GM18505 (cell line): Measurements from ENCODE around the gene CSPG4.
"Not testable (repeated sequence)": the region's sequence is repeated elsewhere in the genome, so short reads cannot be mapped to it uniquely, and the experiment has no call there.

ENCODE experiments used
- ATAC-seq: cut with Tn5 transposase; IDR thresholded peaks from one replicate; pipeline ENCODE4 v1.9.1; 2021; ENCODE audit not compliant: unreplicated experiment
- POLR2A ChIP-seq: IDR thresholded peaks from 4 replicates; pipeline ENCODE4 v1.6.1; 2011; ENCODE audit warnings: borderline replicate concordance; ENCODE audit not compliant: insufficient read depth, insufficient read length; ENCODE audit errors: extremely low read depth

The CSPG4 gene

DNA sequence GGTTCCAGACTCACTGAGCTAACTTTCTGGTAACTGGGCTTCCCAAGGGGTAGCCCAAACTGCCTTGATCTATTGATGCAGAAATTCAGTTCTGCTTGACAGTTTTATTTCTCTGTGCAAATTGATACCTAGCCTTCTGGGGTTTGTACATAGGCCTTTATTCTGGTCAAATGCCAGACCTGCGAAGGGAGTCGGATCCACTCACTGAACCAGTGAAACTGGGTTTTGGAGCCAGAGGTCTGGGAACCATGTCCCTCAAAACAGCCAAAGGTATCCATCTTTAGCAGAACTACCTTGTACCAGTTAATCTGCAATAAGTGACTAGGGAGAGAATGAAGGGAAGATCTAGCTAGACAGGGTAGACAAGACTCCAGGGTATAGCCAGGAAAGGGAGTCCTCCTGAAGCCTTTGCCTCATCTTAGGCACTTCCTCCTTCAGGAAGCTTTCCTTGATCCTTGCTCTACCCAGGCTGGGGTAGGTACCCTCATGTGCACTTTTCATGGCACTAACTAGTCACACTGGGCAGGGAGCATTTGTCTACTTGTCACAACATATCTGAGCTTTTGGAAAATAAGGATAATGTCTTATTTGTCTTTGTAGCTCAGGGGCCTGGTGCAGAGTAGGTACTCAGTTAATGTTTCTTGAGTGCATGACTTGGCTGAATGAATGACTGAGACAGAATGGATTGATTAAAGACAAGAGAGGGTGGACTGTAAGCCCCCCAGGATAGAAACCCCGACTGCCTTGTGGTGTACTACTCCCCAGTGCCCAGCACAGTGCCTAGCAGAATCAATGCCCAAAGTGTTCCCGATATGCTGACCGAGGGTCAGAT, 66.3 kb downstream of the CSPG4 start:
- TF ChIP-seq POLR2A, result no peak

DNA sequence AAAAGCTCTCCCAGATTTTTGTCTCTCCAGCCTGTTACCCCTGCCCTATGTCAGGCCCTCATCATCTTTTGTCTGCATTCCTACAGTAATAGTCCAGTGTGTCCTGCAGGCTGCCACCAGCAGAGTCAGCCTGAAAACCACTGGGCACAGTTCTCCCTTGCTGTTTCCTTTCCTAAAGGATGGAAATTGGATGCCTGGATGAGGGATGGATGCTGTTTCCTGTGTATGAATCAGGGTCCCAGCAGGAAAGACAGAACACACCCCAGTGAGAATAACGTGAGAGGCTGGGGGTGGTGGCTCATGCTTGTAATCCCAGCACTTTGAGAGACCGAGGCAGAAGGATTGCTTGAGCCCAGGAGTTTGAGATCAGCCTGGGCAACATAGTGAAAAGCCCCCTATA, 68.3 kb downstream of the CSPG4 start:
- ATAC-seq, result no peak
- TF ChIP-seq POLR2A, result no peak

More for the DNA sequence above, 66.3 kb downstream of the CSPG4 start:
- no peak for ATAC-seq

GRCh38 chr15:75641603-75642002, 71.0 kb downstream of the CSPG4 start:
- no peak for ATAC-seq
- TF ChIP-seq POLR2A, result no peak

GRCh38 chr15:75641179-75641503, 71.5 kb downstream of the CSPG4 start:
- TF ChIP-seq POLR2A, result no peak
- ATAC-seq, result no peak

DNA sequence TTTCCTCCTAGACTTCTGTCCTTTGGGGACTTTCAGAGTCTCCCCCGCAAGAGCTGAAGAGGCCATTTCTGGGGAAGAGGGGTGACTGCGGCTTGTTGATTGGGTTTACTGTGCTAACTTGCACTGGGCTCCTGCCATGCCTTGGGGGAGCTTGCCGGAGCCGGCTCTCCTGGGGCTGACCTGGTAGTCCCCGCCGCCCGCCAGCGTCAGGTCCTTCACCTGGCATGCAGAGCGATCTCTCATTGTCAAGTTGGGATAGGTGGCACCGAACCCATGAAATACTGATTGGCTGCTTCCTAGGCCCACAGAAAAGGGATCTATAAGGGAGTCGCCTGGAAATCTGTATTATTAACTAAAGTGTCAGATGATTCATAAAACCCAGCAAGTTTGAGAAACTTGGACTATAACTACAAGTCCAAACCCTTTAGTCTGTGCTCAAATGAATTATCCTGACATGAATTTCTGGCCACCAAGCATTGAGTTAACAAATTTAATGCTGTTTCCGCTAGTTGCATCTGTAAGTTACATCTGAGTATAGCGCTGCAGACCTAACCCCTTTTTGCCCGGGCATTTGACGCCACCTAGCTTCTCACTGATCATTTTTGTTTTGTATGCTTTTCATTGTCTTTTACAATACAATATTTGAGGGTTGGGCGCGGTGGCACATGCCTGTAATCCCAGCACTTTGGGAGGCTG, 72.0 kb downstream of the CSPG4 start:
- no peak for TF ChIP-seq POLR2A
- ATAC-seq, result peak; percentile 24

DNA sequence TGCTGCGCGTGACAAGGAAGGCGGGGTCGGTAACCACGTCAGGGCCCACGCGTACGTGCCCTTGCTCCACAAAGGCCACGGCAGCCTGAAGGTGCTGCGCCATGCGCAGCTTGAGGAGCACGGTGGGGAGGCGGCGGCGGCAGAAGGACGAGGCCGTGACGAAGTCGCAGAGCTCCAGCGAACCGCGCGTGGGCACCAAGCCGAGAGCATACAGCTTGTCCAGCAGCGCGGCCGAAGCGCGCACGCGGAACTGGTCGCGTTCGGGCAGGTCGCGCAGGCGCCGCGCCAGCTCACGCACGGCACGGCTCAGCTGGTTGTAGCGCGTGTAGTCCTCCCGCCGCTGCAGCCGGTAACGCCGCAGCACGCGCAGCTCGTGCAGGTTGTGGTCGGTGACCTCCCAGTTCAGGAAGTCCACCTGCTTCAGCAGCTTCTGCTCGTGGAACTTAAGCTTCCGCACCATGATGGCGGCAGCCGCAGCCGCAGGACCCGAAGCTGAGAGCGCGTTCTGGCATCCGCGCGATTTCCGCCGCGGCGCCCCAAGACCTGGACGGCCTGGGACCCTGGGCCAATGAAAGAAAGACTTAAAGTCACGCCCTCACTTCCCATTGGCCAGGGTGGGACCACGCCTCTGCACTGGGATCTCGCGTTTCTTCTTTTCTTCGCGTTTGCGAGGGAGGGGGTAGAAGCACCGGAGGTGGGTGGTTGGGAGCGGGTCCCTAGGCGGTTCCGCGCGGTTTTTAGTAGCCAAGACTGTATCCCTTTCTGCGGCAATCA, 72.8 kb downstream of the CSPG4 start, which contains the start of gene IMP3:
Gene IMP3, minus strand, starts transcription at position 516 of the 774 bp plus-strand sequence. Its CDS starts 56 bp downstream, at position 460.
- peak; percentile 91 for ATAC-seq
- TF ChIP-seq POLR2A, result peak; percentile 99

DNA sequence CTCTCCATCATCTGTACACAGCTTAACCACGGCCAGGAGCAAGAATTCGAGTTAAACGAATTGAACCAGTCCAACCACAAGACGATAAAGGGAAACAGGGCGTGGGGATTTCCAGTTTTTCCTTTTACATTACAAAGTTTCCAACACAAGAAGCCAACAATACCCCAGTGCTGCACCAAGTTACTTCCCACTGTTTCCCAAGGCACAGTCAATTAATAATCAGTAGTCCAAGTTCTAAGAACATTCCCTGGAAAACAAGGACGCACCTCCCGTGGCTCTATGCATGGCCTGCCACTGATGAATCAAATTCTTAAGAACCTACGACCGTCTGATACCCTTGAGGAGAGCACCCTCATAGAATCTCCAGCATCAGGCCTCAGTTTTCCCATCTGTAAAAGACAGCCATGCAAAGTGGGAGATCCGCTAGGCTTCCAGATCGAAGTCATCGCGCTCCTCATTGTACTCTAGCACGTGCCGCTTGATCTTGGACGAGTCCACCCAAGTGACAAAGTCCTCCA, 73.4 kb downstream of the CSPG4 start:
- ATAC-seq, result no peak
- TF ChIP-seq POLR2A, result no peak

DNA sequence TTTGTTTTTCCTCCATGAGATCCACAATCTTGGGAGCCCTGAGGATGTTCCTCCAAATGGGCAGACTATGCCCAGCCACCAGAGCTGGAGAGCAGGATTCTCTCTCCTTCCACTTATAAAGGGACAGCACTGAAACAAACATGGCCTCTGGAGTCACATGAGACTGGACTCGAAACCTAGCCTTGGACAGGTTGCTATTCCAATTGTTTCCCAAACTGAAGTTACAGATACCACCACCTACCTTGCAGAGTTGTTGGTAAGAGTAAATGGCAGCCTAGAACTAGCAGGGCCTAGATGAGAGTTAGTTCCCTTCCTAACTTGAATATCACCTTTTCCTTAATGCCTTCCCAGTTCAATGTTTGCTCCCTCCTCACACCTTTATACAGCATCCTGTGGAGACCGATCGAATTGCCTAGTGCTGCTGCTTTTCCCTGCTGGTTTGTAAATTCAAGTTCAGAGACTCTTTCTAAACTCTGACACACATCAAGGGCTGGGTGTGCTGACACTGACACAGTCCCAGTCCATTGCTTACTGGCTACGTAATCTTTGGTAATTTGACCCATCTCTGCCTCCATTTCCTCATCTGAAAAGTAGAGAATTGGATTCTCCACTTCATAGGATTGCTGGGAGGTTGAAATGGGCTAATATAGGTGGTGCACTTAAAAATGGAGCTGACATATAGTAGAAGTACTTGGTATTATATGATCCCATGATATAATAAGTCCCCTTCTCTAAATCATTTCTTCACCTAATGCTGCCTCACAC, 75.2 kb downstream of the CSPG4 start:
- TF ChIP-seq POLR2A, result no peak
- ATAC-seq, result no peak

GRCh38 chr15:75636026-75636425, 76.6 kb downstream of the CSPG4 start:
- no peak for ATAC-seq
- no peak for TF ChIP-seq POLR2A

GRCh38 chr15:75633922-75634321, 78.7 kb downstream of the CSPG4 start:
- ATAC-seq, result not testable (repeated sequence)

DNA sequence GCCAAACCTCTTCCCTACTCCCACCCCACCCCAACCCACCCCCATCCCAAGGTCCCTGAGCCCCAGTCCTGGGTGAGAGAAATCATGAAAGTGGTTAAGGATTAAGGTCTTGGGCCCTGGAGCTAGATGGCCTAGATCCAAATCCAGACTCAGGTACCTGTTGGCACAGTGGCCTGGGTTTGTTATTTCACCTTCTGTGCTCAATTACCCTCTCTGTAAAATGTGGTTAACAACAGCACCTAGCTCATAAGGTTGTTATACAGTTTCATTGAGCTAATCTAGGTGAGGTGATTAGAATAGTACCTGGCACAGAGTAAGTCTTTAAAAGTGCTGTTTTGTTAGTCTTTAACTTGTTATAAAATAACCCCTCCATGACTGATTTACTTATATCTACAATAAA, 80.7 kb downstream of the CSPG4 start:
- TF ChIP-seq POLR2A, result no peak
- no peak for ATAC-seq

DNA sequence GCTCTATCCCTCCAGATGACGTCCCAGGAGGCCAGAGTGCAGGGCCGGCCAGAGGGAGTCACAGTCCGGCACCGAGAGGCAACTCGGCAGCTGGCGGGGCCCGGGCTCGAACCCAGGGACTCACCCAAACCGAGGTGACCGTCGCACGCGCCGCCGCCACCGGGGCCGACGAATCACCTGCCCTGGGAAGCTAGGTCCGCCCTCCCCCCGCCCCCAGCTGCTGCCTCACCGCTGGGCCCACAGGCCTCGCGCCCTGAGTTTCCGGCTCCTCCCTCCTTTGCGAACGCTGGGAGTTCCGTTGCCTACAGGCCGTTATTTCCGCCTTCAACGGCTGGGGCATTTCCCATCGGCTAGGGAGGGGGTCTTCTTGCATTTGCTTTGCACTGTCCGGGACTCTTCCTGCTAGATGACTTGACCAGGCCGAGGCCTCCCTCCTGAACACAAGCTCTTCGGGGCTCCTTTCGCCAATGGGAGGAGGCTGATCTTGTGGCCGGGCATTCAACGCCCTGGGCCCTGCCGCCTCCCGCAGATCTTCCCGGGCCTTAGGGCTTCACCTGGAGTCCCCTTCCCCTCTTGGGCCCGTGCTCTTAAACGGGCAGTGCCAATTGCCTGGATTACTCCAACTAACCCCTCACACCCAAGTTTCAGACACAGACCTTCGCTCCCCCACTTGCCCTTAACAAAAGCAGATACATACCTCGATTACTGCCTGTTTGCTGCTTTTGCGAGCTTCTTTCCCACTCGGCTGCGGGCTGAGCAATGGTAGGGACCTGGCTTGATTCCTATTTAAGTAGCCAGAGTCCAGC, 86.9 kb downstream of the CSPG4 start, which contains the start of gene SNUPN:
Gene SNUPN, minus strand, starts transcription at position 184 of the 806 bp plus-strand sequence. CDS start 4,674 bp downstream, outside the sequence.
- ATAC-seq, result peak; percentile 65

More for the DNA sequence above, 86.9 kb downstream of the CSPG4 start, which contains the start of gene SNUPN:
- peak; percentile 82 for TF ChIP-seq POLR2A
